ENCODE results near the gene RCE1.
A peak's percentile ranks its signal among the peaks of the same experiment; 100 is the strongest.

The RCE1 gene

DNA sequence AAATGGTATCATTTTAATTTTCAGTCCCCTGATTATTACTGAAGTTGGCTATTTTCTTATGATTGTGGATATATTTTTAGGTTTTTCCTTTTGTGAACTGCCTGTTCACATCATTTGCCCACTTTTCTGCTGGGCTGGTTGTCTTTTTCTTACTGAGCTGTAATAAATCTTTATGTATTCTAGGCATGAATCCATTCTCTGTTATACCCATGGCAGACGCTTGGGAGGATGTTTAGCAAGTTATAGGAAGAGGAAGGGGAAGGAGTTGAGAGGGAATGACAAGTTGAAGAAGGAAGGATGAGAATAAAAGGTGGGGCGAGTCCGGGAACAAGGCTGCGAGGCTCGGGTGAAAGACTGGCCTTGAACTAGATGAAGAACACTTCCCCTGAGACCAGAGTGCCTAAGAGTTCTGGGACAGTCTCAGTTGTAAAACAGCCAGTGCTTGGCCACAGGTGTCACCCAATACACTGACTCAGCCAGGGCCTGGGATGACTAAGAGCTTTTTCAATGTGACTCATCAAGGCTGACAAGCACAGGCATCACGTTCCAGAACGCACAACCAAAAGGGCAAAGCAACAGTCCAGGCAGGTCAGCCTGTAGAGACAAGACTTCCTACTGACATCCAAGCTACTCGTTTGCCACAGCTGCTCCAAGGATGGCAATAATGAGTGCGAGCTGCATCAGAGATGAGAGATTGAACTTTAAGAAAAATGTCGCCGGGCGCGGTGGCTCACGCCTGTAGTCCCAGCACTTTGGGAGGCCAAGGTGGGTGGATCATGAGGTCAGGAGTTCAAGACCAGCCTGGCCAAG, 48.8 kb downstream of the RCE1 start:
- peak in 1 of 2 donors; percentile 31 for DNase-seq

DNA sequence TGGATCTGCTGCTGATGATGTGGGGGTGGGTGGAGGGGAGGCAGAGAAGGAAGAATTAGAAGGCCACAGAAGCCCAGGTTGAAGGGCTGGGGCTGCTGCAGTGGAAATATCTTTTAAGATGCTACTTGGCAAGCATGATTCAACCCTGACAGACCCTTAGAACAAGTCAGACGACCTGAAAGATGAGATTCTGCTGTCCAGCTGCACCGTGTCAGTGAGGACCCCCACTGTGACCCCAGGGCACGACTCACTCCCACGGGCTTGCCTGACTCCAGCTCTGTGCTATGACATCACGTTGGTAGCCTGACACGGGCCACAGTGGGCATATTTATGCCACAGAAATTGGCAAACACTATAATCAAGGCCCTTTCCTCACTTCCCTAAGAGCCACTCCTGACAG, 49.7 kb downstream of the RCE1 start:
- no peak for DNase-seq

GRCh38 chr11:66894141-66894540, 50.9 kb downstream of the RCE1 start:
- DNase-seq, result no peak

Data from CD4-positive, alpha-beta T cell treated with Interleukin-1 beta for 1 hour (primary cell).